HepG2 (cell line): Measurements from ENCODE around the gene CSRNP3. TPM values are rescaled to one million over a fixed set of nuclear protein-coding genes. Genes with fewer than 3 reads are reported as not detected.

Source experiments
- ATAC-seq: fragments of 200-7000 bp; cut with Tn5 transposase; 3 replicates; pipeline ENCODE4 v1.9.1; 2020; ENCODE audit warnings: mild to moderate bottlenecking, moderate library complexity
- BruUV-seq: library from RNA; stranded (reverse); fragments of 400-500 nt; replicated peaks from 2 replicates; lab custom pipeline; 2021; lab: Mats Ljungman, UMichigan
- CTCF ChIA-PET: fragments of 300-600 bp; formaldehyde crosslinking; extraction: SDS; loops from one replicate; lab custom pipeline; 2021; ENCODE audit warnings: low total read pairs, inconsistent platforms, low intra/inter-chr PET ratio; lab: Yijun Ruan, JAX
- POLR2A ChIA-PET: fragments of 350-600 bp; sonication (Branson Sonifier 250); formaldehyde crosslinking; loops from one replicate; lab custom pipeline; 2020; ENCODE audit warnings: antibody characterized with exemption, inconsistent platforms; lab: Yijun Ruan, JAX
- DNase-seq: peaks from one replicate; pipeline ENCODE4 v3.0.0-alpha.2; 2015; ENCODE audit warnings: low spot score
- FAIRE-seq: peaks from 3 replicates; lab custom pipeline; 2011; peaks lifted over from hg19 to GRCh38; lab: Jason Lieb, UNC
- H2AFZ ChIP-seq: one replicate; pipeline ENCODE4 v1.6.1; 2011; ENCODE audit warnings: low read length, inconsistent platforms
- H3K27ac ChIP-seq: fragments of 300-600 bp; 3 replicates; pipeline ENCODE4 v1.8.0; 2011; ENCODE audit warnings: mixed run types, mild to moderate bottlenecking, mixed read lengths, low read length, inconsistent platforms; ENCODE audit not compliant: insufficient read depth; ENCODE audit errors: extremely low read length
- H3K27me3 ChIP-seq, 2 experiments: fragments of 200-600 bp in 1 of 2; 2 replicates in 1 of 2; 3 replicates in 1 of 2; pipeline versions ENCODE4 v1.6.0 to v1.8.0; 2011; ENCODE audit warnings: low read length in 2 of 2, mild to moderate bottlenecking in 2 of 2, moderate library complexity in 2 of 2, inconsistent platforms in 1 of 2; ENCODE audit not compliant: insufficient read depth in 2 of 2, control insufficient read depth in 1 of 2
- H3K36me3 ChIP-seq, 2 experiments: fragments of 200-600 bp in 1 of 2; replicated peaks in 1 of 2; 2 replicates in 1 of 2; 3 replicates in 1 of 2; pipeline versions ENCODE4 v1.5.1 to v1.8.0; 2011; ENCODE audit warnings: low read length in 2 of 2, inconsistent platforms in 1 of 2; ENCODE audit not compliant: insufficient read depth in 2 of 2, control insufficient read depth in 1 of 2
- H3K4me1 ChIP-seq: 2 replicates; pipeline ENCODE4 v1.5.1; 2012; ENCODE audit warnings: low read length, inconsistent platforms; ENCODE audit not compliant: insufficient read depth
- H3K4me2 ChIP-seq: 2 replicates; pipeline ENCODE4 v1.6.0; 2011; ENCODE audit warnings: low read depth, low read length, inconsistent platforms
- H3K4me3 ChIP-seq, 3 experiments: fragments of 200-600 bp in 1 of 3; sonication (generic), shearing (Covaris generic) in 1 of 3; replicated peaks in 1 of 3; 2 replicates each; pipeline ENCODE4 v1.5.1; 2011 to 2016; ENCODE audit warnings: low read length in 3 of 3, inconsistent platforms in 2 of 3, low read depth in 2 of 3, mild to moderate bottlenecking in 2 of 3, control low read depth in 1 of 3, mixed read lengths in 1 of 3; ENCODE audit not compliant: insufficient read depth in 1 of 3
- H3K79me2 ChIP-seq: one replicate; pipeline ENCODE4 v1.6.1; 2011; ENCODE audit warnings: low read length, inconsistent platforms; ENCODE audit not compliant: insufficient read depth
- H3K9ac ChIP-seq: 2 replicates; pipeline ENCODE4 v1.6.0; 2011; ENCODE audit warnings: mild to moderate bottlenecking, low read depth, low read length, inconsistent platforms; ENCODE audit not compliant: insufficient read depth
- H3K9me3 ChIP-seq: 2 replicates; pipeline ENCODE4 v1.5.1; 2012; ENCODE audit warnings: mild to moderate bottlenecking, low read length
- H4K20me1 ChIP-seq: 2 replicates; pipeline ENCODE4 v1.6.0; 2011; ENCODE audit warnings: inconsistent platforms, mild to moderate bottlenecking, low read length, moderate library complexity; ENCODE audit not compliant: insufficient read depth
- GABPA ChIP-seq, 2 experiments: IDR thresholded peaks; 2 replicates each; pipeline ENCODE4 v1.6.1; 2011 to 2016; ENCODE audit warnings: low read depth in 2 of 2, low read length in 1 of 2, missing biosample characterization in 1 of 2, missing genetic modification characterization in 1 of 2
- HNF4A ChIP-seq: sonication (generic); formaldehyde crosslinking; IDR thresholded peaks from 2 replicates; pipeline ENCODE4 v1.4.0; 2020; ENCODE audit warnings: missing genetic modification reagents
- IKZF1 ChIP-seq: fragments of 450-650 bp; IDR thresholded peaks from 2 replicates; pipeline ENCODE4 v1.7.1; 2016
- KLF15 ChIP-seq: sonication (generic); formaldehyde crosslinking; IDR thresholded peaks from 2 replicates; pipeline ENCODE4 v1.8.1; 2023; ENCODE audit warnings: borderline replicate concordance, mild to moderate bottlenecking, inconsistent platforms, missing genetic modification reagents, mixed read lengths
- SYNCRIP ChIP-seq: fragments of 200-400 bp; formaldehyde crosslinking; IDR thresholded peaks from 2 replicates; pipeline ENCODE4 v1.6.1; 2018; ENCODE audit warnings: mild to moderate bottlenecking, low read depth, low read length; ENCODE audit not compliant: insufficient read depth
- TAF15 ChIP-seq: fragments of 200-400 bp; formaldehyde crosslinking; IDR thresholded peaks from one replicate; pipeline ENCODE4 v1.6.1; 2018; ENCODE audit warnings: mild to moderate bottlenecking, low read depth, low read length; ENCODE audit not compliant: poor library complexity, severe bottlenecking
- TFDP2 ChIP-seq: sonication (generic); formaldehyde crosslinking; IDR thresholded peaks from 2 replicates; pipeline ENCODE4 v1.4.0; 2020; ENCODE audit warnings: missing genetic modification reagents
- THYN1 ChIP-seq: sonication (generic); formaldehyde crosslinking; IDR thresholded peaks from 2 replicates; pipeline ENCODE4 v1.8.1; 2023; ENCODE audit warnings: low read depth, mild to moderate bottlenecking, moderate library complexity, missing genetic modification reagents, borderline replicate concordance
- ZNF101 ChIP-seq: sonication (generic); formaldehyde crosslinking; IDR thresholded peaks from 2 replicates; pipeline ENCODE4 v1.4.0; 2020; ENCODE audit warnings: mild to moderate bottlenecking, low read depth, missing genetic modification reagents, borderline replicate concordance
- WGBS: methylation state at CpG from one replicate; pipeline ENCODE4 v1.1.6; 2017; ENCODE audit warnings: low lambda C conversion rate; 5-methylcytosine and 5-hydroxymethylcytosine counted together
- in situ Hi-C: cut with HindIII; loops from 2 replicates; pipeline ENCODE4 v1.10.0; 2017; ENCODE audit warnings: low pct_unique_long_range_greater_than_20kb; ENCODE audit not compliant: extremely low pct_ligation_motif_present
- intact Hi-C: fragments of 100-400 bp; cut with micrococcal nuclease; formaldehyde crosslinking; loops from one replicate; pipeline ENCODE4 v1.10.0; 2022; ENCODE audit not compliant: unreplicated experiment
- polyA plus RNA-seq, 8 experiments: library from polyadenylated mRNA; depleted of rRNA in 3 of 8; stranded (reverse) in 7 of 8; unstranded in 1 of 8; fragments of >200 nt; fragmentation: Illumina TruSeq in 4 of 8; extraction: Trizol in 4 of 8; gene quantifications; 2 replicates each; pipeline versions ENCODE4 v1.2.1 to v1.2.3, GENCODE V29; 2011 to 2016; ENCODE audit warnings: low read depth in 4 of 8, missing spikeins in 1 of 8, mixed read lengths in 1 of 8; ENCODE audit not compliant: insufficient read depth in 1 of 8
- total RNA-seq, 5 experiments: library from RNA; depleted of rRNA; stranded (reverse); fragments of >200 nt; fragmentation: Illumina TruSeq; extraction: Trizol; gene quantifications; 2 replicates each; pipeline ENCODE4 v1.2.3, GENCODE V29; 2016; ENCODE audit warnings: low read depth in 1 of 5
- TF ChIP-seq, protein P1 (sequence below): fragments of 450-650 bp; IDR thresholded peaks from 2 replicates; pipeline ENCODE4 v1.6.1; 2016
- TF ChIP-seq, protein P2 (sequence below): sonication (generic); formaldehyde crosslinking; IDR thresholded peaks from 2 replicates; pipeline ENCODE4 v1.4.0; 2020; ENCODE audit warnings: missing genetic modification reagents, borderline replicate concordance

The CSRNP3 gene
- total and polyA plus RNA-seq, 2 of the 13 experiments (the other 11 are each of a cell fraction or from before 2014, with no cell fraction given) = not detected

- in situ Hi-C loops (no loop called here), intact Hi-C loops (no loop called here)
- FAIRE-seq (no peak), DNase-seq (no peak), ATAC-seq (no peak)
- no TSS peak for BruUV-seq
- H3K4me1 ChIP-seq = no peaks in the 10 kb centered on the region
- H2AFZ ChIP-seq = no peak overlapping the region
- ChIA-PET CTCF (no interaction called here), POLR2A (no interaction called here)
- H3K79me2 ChIP-seq = no peaks in the 10 kb centered on the region
- no peaks in the 10 kb centered on the region for H3K36me3 ChIP-seq
- no peak overlapping the region for H3K4me2 ChIP-seq
- H3K9me3 ChIP-seq = no peaks in the 10 kb centered on the region
- TF ChIP-seq SYNCRIP (no peak), IKZF1 (no peak), TAF15 (no peak), HNF4A (no peak), KLF15 (CRISPR knock-in tag) (no peak), TFDP2 (CRISPR knock-in tag) (no peak), THYN1 (CRISPR knock-in tag) (no peak), ZNF101 (CRISPR knock-in tag) (no peak), GABPA (IDR thresholded peaks at IDR 0.05; ENCODE audit: low read depth, low read length) (no peak), GABPA (CRISPR knock-in tag; IDR thresholded peaks at IDR 0.05; ENCODE audit: low read depth) (no peak)
- TF ChIP-seq, protein P1, sequence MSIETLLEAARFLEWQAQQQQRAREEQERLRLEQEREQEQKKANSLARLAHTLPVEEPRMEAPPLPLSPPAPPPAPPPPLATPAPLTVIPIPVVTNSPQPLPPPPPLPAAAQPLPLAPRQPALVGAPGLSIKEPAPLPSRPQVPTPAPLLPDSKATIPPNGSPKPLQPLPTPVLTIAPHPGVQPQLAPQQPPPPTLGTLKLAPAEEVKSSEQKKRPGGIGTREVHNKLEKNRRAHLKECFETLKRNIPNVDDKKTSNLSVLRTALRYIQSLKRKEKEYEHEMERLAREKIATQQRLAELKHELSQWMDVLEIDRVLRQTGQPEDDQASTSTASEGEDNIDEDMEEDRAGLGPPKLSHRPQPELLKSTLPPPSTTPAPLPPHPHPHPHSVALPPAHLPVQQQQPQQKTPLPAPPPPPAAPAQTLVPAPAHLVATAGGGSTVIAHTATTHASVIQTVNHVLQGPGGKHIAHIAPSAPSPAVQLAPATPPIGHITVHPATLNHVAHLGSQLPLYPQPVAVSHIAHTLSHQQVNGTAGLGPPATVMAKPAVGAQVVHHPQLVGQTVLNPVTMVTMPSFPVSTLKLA = no peak
- TF ChIP-seq, protein P2, sequence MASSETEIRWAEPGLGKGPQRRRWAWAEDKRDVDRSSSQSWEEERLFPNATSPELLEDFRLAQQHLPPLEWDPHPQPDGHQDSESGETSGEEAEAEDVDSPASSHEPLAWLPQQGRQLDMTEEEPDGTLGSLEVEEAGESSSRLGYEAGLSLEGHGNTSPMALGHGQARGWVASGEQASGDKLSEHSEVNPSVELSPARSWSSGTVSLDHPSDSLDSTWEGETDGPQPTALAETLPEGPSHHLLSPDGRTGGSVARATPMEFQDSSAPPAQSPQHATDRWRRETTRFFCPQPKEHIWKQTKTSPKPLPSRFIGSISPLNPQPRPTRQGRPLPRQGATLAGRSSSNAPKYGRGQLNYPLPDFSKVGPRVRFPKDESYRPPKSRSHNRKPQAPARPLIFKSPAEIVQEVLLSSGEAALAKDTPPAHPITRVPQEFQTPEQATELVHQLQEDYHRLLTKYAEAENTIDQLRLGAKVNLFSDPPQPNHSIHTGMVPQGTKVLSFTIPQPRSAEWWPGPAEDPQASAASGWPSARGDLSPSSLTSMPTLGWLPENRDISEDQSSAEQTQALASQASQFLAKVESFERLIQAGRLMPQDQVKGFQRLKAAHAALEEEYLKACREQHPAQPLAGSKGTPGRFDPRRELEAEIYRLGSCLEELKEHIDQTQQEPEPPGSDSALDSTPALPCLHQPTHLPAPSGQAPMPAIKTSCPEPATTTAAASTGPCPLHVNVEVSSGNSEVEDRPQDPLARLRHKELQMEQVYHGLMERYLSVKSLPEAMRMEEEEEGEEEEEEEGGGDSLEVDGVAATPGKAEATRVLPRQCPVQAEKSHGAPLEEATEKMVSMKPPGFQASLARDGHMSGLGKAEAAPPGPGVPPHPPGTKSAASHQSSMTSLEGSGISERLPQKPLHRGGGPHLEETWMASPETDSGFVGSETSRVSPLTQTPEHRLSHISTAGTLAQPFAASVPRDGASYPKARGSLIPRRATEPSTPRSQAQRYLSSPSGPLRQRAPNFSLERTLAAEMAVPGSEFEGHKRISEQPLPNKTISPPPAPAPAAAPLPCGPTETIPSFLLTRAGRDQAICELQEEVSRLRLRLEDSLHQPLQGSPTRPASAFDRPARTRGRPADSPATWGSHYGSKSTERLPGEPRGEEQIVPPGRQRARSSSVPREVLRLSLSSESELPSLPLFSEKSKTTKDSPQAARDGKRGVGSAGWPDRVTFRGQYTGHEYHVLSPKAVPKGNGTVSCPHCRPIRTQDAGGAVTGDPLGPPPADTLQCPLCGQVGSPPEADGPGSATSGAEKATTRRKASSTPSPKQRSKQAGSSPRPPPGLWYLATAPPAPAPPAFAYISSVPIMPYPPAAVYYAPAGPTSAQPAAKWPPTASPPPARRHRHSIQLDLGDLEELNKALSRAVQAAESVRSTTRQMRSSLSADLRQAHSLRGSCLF (CRISPR knock-in tag) = no peak
- H3K27ac ChIP-seq = no peak overlapping the region
- WGBS = 6% methylated on average over 1 of the region's 1 CpG
- H4K20me1 ChIP-seq = no peaks in the 10 kb centered on the region
- no peaks in the 10 kb centered on the region for H3K27me3 ChIP-seq
- no peak overlapping the region for H3K9ac ChIP-seq
- no peak overlapping the region for H3K4me3 ChIP-seq
Observed at GRCh38 chr2:165450156-165450555, 19.3 kb upstream of the CSRNP3 start.
